Measurements from ENCODE around the gene GFOD1. TPM values are rescaled to one million over a fixed set of nuclear protein-coding genes. Genes with fewer than 3 reads are reported as not detected.

The GFOD1 gene
- total RNA-seq, 1 experiment from 2014 or later, result 1.3 TPM

DNA sequence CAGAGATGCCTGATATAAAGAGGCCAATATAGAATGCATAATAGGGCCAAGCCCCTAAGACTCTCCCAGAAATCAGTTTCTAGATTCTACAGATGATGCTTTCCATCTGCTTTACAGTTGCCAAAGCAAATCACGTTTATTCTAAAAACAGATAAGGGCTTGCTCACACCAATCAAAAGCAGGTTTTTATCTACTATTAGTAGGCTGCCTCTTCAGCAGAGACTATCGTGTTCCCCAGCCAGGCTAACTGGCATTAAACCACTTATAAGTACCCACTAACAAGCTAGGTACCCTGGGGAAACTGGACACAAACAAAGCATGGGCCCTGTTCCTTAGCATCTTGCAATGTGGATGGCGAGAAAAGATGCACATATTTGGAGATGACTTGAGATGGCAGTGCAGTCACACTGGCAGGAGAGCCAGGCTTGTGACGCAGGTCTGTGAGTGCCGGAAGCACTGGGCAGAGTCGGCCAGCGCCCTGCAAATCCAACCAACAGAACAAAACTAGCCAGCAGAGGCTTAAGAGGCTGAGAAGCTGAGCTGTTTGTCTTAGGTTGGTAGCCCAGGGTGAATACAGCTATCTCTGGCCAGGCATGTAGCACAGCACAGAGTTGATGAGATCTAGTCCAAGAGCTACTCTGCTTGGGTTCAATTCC, 73.4 kb downstream of the GFOD1 start:
- Histone ChIP-seq H3K36me3 (no peaks in the 10 kb centered on the region), H3K4me3 (no peak overlapping the region), H3K9me3 (no peaks in the 10 kb centered on the region), H3K27me3 (no peaks in the 10 kb centered on the region)
- no peak for DNase-seq

DNA sequence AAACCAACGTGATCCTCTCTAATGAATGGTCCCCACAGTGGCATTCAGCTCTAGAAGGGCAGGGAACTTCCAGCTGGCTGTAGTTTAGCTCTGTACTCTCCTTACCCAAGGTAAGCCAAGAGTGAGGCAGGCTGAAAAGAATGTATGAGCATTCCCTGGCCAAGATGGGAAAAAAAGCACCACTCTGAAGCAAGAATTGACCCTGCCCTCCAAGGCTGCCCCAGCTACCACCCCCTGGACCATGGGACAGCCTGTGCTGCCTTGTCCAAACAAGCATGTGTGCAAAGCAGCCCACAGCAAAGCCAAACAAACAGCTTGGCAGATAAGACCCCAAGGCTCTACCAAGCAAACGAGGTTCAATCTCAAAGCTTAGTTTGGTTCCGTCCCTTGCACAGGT, 73.9 kb downstream of the GFOD1 start:
- no peaks in the 10 kb centered on the region for H3K36me3 ChIP-seq
- H3K27me3 ChIP-seq, result no peaks in the 10 kb centered on the region
- DNase-seq, result peak; percentile 76
- no peaks in the 10 kb centered on the region for H3K9me3 ChIP-seq
- H3K4me3 ChIP-seq, result no peak overlapping the region

DNA sequence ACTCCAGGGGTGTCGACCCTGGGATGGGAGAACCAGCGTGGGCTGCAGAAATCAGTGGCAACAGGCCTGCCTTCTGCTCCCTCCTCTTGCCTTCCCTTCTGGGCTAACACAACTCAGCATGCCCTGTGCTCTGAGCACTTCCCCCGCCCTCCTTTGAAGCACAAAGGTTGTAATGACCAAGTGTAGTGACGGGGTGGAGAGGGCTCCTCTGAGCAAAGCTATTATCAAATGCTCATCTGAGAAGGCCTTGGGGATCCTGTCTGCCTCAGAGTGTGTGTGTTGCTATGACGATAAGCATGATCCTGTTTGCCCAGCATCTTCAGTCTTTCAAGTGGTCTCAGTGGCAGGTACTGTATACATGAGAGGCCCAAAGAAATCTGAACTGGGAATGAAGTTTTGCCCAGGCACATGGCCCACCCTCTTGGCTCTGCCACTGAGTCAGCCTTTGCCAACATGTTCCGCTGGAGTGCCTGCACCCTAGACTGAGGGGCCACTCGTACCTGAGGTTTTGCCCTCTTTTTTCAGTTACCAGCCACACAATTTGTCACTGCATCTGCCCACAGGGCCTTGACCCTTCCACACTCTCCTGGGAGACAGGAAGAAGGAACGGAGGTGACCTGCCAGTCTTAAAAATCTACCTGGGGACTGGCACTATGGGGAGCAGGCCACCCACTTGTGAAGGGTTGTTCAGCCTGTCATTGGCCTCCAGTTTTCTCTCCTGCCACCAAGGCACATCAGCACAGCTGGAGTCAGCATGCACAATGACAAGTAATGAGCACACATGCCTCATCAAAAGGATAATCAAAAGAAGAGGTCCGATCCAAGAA, 74.5 kb downstream of the GFOD1 start:
- H3K4me3 ChIP-seq, result no peak overlapping the region
- no peaks in the 10 kb centered on the region for H3K9me3 ChIP-seq
- H3K36me3 ChIP-seq, result no peaks in the 10 kb centered on the region
- no peaks in the 10 kb centered on the region for H3K27me3 ChIP-seq
- DNase-seq, result no peak

DNA sequence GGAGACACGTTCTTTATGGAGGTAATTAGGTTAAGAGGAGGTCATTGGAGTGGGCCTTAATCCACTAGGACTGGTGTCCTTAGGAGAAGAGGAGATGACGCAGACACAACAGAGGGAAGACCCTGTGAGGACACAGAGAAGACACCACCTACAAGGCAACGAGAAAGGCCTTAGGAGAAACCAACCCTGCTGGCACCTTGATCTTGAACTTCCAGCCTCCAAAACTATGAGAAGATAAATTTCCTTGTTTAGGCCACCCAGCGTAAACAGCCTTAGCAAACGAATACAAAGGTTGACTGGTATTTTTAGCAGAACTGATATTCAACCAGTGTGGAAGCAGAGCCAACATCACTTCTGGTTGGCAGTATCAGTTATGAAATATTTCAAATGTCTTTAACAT, 75.2 kb downstream of the GFOD1 start:
- H3K36me3 ChIP-seq, result no peaks in the 10 kb centered on the region
- no peak for DNase-seq
- H3K27me3 ChIP-seq, result no peaks in the 10 kb centered on the region
- no peaks in the 10 kb centered on the region for H3K9me3 ChIP-seq
- no peak overlapping the region for H3K4me3 ChIP-seq

DNA sequence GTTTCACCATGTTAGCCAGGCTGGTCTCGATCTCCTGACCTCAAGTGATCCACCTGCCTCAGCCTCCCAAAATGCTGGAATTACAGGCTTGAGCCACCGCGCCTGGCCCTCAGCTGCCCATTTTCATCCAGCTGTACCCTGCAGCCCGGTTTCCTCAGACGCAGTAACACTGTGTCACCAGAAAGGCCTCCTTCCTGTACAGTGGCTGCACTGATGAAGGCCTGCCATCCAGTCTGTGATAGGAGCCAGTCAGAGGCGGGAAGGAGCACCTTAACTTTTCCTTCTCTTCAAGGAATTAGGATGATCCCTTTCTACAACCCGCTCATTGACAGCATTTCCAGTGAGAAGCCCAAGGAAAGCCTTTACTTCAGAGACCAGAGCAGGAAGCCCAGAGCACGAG, 75.9 kb downstream of the GFOD1 start:
- no peak overlapping the region for H3K4me3 ChIP-seq
- H3K27me3 ChIP-seq, result no peaks in the 10 kb centered on the region
- DNase-seq, result no peak
- no peaks in the 10 kb centered on the region for H3K36me3 ChIP-seq
- no peaks in the 10 kb centered on the region for H3K9me3 ChIP-seq

DNA sequence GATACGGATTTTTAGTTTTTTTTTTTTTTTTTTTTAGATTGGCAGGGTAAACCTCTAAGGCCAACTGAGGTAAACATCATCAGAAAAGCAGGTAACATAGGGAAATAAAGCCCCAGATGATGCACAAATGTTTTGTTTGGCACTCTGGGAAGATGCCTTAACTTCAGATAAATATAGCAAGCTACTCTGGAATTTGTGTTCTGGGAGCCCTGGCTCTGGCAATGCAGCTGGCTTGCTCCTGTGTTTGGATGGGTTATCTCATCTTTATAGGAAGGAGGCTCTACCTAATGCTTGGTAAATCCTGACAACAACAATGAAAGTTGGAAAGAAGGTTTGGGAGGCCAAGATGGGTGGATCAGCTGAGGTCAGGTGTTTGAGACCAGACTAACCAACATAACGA, 77.4 kb downstream of the GFOD1 start:
- peak; percentile 58 for DNase-seq
- Histone ChIP-seq H3K36me3 (no peaks in the 10 kb centered on the region), H3K9me3 (no peaks in the 10 kb centered on the region), H3K27me3 (no peaks in the 10 kb centered on the region), H3K4me3 (no peak overlapping the region)

DNA sequence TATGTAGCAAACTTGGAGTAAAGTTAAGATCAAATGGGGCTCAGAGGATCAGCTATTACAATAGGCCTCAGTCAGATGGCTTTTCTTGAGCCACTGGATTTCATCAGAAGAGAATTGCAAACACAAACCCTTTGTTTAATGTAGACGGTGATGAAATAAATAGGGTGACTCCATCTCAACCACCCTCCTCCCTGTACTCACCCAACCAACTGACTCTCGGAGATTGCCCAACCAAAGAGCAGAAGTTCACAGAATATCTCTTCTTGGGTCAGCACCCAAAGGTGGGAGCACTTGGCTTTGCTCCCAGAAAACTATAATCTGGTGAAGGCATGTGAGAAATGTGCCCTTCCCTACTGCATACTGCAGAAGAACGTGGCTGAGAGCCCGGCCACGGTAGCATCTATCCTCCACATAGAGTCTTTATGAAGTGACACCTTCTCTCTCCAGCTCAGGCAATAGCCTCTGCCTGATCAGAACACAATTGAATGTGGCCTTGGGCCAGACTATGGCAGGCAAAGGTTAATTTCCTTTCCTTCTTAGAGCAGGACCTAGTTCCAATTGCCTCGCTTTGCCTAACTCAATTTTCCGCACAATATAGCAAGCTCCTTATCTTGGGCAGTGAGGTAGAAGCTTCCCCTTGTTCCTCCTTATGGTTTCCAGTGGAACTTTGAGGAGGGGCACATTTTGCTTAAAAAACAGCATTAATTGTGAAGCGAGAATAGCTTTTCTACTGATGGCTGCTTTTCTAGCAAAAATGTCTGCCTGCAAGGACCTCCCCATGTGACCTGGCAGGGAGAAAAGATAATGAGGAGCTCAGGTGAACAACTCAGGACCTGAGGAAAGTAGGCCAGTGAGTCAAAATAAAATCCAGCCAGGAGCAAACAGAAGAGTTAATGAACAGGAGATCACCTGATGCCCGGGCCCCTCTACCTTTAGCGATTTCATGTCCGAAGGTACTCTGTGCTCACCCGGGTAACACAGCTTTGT, 79.4 kb downstream of the GFOD1 start:
- Histone ChIP-seq H3K4me3 (no peak overlapping the region), H3K27me3 (no peaks in the 10 kb centered on the region), H3K9me3 (no peaks in the 10 kb centered on the region), H3K36me3 (no peaks in the 10 kb centered on the region)
- peak; percentile 55 for DNase-seq

DNA sequence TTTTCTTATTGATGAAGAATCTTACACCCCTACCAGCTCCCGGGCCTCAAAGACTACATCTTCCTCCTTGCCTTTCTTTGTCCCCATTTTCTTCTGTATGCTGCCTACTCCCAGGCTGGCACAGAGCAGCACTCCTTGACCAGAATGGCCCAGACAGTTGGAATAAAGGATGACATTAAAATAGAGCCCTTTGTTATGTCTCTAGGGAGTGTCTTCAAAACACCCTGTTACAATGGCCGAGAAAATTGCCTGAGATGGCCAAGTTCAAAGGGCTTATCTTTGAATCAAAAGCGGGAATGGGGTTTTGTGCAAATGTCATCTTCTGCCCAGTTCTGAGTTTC, 80.1 kb downstream of the GFOD1 start:
- no peak for DNase-seq
- Histone ChIP-seq H3K9me3 (no peaks in the 10 kb centered on the region), H3K36me3 (no peaks in the 10 kb centered on the region), H3K4me3 (no peak overlapping the region), H3K27me3 (no peaks in the 10 kb centered on the region)

DNA sequence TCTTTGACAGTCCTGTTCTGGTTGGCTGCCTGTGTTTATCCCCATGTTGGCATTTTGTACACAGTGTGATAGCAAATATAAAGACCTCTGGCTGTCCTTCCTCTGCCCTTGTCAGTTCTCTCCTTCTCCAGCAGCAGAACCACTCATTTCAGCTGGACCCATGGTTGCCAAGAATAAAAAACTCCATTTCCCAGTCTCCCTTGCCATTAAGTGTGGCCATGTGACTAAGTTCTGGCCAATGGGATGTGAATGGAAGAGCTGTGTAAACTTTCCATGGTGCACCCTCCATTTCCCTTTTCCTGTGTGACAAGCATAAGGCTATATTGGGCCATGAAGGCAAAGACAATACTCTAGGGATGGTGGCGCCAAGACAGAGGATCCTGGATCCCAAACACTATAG, 80.6 kb downstream of the GFOD1 start:
- H3K9me3 ChIP-seq, result no peaks in the 10 kb centered on the region
- no peaks in the 10 kb centered on the region for H3K36me3 ChIP-seq
- H3K4me3 ChIP-seq, result no peak overlapping the region
- no peaks in the 10 kb centered on the region for H3K27me3 ChIP-seq
- DNase-seq, result no peak

DNA sequence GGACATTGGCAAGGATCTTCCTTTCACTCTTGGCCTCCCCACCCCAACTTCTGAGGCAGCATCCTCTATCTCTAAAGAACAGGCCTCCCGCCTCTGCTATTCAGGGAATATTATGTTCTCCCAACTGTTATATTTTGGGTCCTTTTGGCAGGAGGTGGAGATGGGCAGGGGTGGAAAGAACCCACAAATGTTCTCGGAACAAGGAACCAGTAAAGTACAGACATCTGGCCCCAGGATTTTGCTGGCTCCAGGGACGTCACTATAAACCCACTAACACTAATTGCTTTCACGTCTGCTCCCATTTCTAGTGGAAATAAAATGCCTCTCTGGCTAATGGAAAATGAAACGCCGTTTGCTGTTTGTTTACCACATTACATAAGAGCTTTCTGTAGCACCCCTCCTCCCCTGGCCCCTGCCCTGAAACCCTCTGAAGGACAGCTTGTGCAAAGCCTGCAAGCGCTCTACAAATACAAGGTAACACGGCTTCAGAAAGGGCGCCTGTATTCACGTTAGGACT, 81.4 kb downstream of the GFOD1 start:
- DNase-seq, result no peak
- Histone ChIP-seq H3K4me3 (no peak overlapping the region), H3K9me3 (no peaks in the 10 kb centered on the region), H3K36me3 (no peaks in the 10 kb centered on the region), H3K27me3 (no peaks in the 10 kb centered on the region)

DNA sequence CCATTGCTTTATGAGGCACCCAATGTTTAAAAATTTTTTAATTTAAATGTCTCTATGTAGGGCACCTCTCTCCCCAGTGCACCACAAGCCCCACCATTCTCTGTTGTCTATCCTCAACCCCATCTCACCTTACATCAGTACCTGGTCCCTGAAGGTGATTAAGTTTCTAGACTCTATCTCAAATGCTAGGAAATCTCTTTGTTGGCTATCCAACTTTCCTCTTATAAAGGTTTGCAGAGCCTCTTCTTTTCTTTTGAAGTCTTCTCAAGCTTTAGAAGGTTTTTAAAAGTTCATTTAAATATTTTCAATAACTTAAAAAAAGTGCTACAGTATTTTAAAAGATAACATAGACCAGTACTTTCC, 82.5 kb downstream of the GFOD1 start:
- Histone ChIP-seq H3K9me3 (no peaks in the 10 kb centered on the region), H3K4me3 (no peak overlapping the region), H3K36me3 (no peaks in the 10 kb centered on the region), H3K27me3 (no peaks in the 10 kb centered on the region)
- DNase-seq, result no peak

DNA sequence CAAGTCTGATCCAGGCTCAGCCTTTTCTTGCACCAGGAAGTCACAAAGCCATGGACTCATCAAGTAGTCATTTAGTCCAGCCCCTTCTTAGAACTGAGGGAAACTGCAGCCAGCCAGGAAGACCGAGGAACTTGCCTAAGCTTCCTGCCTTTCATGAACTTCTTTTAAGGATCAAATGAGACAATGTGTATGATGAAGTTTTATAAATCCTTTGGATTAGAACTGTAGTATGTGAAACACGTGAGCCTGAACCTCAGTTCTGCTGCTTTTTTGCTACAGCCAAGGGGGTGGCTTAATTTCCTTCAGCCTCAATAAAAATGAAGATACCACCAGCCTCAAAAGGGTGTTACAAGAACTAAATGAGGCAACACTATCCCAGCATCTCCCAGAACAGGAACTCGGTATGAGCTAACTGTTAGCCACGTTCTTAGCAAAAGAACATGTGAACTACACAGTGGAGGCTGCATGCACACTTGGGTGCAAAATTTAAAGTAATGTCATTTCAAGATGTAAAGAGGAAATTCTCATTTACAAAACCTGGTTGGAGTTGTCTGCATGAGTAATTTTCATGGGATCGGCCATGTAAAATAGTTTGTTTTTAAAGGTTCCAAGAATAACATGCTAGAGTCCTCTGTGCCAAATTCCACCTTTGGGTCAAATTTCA, 83.0 kb downstream of the GFOD1 start:
- Histone ChIP-seq H3K9me3 (no peaks in the 10 kb centered on the region), H3K27me3 (peaks cover 2% of the 10 kb centered on the region; the same call in 1 of the 2 replicates), H3K4me3 (no peak overlapping the region), H3K36me3 (no peaks in the 10 kb centered on the region)
- peak; percentile 59 for DNase-seq

DNA sequence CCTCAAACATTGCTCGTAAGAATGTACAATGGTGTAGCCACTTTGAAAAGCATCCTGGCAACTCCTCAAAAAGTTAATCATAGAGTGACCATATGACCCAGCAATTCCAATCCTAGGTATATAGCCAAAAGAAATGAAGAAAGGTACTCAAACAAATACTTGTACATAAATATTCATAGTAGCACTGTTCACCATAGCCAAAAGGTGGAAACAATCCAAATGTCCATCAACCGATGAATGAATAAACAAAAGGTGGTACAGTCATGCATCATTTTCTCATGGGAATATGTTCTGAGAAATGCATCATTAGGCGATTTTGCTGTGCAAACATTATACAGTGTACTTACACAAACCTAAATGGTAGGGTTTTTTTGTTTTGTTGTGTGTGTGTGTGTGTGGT, 84.7 kb downstream of the GFOD1 start:
- Histone ChIP-seq H3K9me3 (no peaks in the 10 kb centered on the region), H3K4me3 (no peak overlapping the region), H3K27me3 (peaks cover 3% of the 10 kb centered on the region; the same call in 1 of the 2 replicates), H3K36me3 (no peaks in the 10 kb centered on the region)
- no peak for DNase-seq

DNA sequence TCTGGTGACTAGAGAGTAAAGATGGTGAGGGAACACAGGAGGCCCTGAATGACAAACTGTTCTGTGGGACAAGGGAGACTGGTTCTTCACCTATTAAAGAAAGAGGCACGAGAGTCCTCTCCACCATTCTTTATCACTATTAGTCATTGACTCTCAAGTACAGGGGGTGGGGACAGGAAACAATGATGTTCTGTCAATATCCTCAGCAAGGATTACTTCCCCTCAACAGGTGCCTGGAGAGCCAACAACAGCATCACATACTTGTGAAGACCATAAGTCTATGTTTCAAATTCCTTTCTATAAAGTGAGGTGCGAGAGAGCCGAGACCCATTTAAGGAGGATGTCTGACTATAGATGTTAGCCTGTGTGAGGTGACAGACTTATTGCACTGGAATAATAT, 86.6 kb downstream of the GFOD1 start:
- no peak overlapping the region for H3K4me3 ChIP-seq
- no peaks in the 10 kb centered on the region for H3K9me3 ChIP-seq
- H3K36me3 ChIP-seq, result no peaks in the 10 kb centered on the region
- no peak for DNase-seq
- H3K27me3 ChIP-seq, result peaks cover 3% of the 10 kb centered on the region; the same call in 1 of the 2 replicates

DNA sequence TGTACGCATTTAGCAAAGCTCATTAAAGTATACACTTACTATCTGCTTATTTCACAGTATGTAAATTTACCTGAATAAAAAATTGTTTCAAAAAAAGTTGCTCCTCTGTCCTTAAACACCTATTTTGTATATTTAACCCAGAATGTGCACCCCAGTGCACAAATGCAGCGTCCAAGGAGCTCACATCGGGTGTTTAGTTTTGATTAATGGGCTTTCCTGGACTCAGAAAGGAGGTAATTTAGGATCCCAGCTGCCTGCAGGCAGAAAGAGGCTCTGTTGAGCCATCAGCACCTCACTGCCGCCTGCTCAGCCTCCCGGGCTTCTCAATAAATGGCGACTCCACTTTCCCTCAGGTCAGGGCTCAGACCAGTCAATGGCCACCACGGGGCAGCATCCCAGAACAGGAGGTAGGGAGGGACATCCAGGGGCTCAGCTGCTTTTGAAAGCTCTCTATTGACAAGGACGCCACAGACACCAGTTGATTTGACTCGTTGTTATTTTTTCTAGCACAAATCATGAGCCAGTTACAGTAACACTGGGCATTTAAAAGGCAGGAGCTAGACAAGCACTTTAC, 88.9 kb downstream of the GFOD1 start:
- Histone ChIP-seq H3K27me3 (peaks cover 3% of the 10 kb centered on the region; the same call in 1 of the 2 replicates), H3K36me3 (no peaks in the 10 kb centered on the region), H3K9me3 (no peaks in the 10 kb centered on the region), H3K4me3 (no peak overlapping the region)
- no peak for DNase-seq

DNA sequence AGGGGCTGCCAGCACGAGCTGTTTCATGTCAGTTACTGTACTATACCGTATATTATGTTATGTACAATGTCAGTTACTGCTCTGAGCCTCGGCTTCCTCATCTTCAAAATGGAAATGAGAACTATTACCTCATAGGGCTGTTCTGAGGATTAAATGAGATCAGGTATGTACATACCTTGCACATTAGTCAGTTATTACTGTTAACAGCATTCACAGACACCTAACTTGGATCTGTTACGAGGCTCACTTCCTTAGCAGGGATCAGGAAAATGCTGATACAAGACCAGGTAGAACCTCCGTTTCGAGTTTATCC, 89.4 kb downstream of the GFOD1 start:
- Histone ChIP-seq H3K4me3 (no peak overlapping the region), H3K9me3 (no peaks in the 10 kb centered on the region), H3K27me3 (peaks cover 3% of the 10 kb centered on the region; the same call in 1 of the 2 replicates), H3K36me3 (no peaks in the 10 kb centered on the region)
- no peak for DNase-seq

All from MG63 (cell line).